ENCODE measurements around the gene ABHD6.
A peak's percentile ranks its signal among the peaks of the same experiment; 100 is the strongest.
"Not testable (repeated sequence)": the region's sequence is repeated elsewhere in the genome, so short reads cannot be mapped to it uniquely, and the experiment has no call there.

Gene ABHD6

GRCh38 chr3:58216496-58217195, 20.9 kb upstream of the ABHD6 start:
- no peak for DNase-seq (ENCODE audit: extremely low read depth, low read depth)
- no peak overlapping the region for H3K4me3 ChIP-seq (replicated peaks; ENCODE audit: low read depth, low read length)
- no peak for TF ChIP-seq CTCF (IDR thresholded peaks at IDR 0.05; ENCODE audit: low read depth, low read length, missing control alignments)

GRCh38 chr3:58217209-58217811, 20.3 kb upstream of the ABHD6 start:
- peak; percentile 82 for TF ChIP-seq CTCF (IDR thresholded peaks at IDR 0.05; ENCODE audit: low read depth, low read length, missing control alignments)
- no peak overlapping the region for H3K4me3 ChIP-seq (replicated peaks; ENCODE audit: low read depth, low read length)
- DNase-seq (ENCODE audit: extremely low read depth, low read depth) = no peak

DNA sequence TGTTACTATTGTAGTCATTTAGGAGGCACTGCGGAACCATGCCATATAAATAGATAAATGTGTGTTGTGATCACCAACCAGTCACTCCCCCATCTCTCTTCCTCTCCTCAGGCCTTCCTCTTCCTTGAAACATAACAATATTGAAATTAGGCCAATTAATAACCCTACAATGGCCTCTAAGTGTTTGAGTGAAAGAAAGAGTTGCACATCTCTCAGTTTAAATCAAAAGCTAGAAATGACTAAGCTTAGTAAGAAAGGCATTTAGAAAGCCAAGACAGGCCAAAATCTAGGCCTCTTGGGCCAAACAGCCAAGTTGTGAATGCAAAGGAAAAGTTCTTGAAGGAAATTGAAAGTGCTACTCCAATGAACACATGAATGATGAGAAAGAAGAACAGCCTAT, 18.7 kb upstream of the ABHD6 start:
- no peak overlapping the region for H3K4me3 ChIP-seq (replicated peaks; ENCODE audit: low read depth, low read length)
- no peak for DNase-seq (ENCODE audit: extremely low read depth, low read depth)
- no peak for TF ChIP-seq CTCF (IDR thresholded peaks at IDR 0.05; ENCODE audit: low read depth, low read length, missing control alignments)

- DNase-seq (ENCODE audit: extremely low read depth, low read depth) = no peak
- H3K4me3 ChIP-seq (replicated peaks; ENCODE audit: low read depth, low read length) = no peak overlapping the region
- TF ChIP-seq CTCF (IDR thresholded peaks at IDR 0.05; ENCODE audit: low read depth, low read length, missing control alignments) = no peak
These were observed 15.3 kb upstream of the ABHD6 start for GRCh38 chr3:58222161-58222724.

DNA sequence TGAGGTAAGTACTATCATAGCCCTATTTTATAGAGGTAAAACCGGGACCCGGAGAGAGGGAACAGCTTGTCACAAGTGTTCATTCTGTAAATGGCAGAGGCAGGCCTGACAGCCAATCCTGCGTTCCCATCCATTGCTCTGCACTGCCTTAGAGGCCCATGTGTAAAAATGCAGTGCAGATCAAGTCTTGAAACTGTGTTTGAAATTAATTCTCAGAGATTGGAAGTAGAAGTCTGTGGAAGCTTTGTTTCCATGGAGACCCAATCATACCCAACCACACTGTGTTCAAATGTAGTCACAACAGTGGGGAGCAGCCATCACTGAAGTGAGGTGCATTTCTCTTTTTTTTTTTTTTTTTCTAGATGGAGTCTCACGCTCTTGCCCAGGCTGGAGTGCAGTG, 13.7 kb upstream of the ABHD6 start:
- no peak for TF ChIP-seq CTCF (IDR thresholded peaks at IDR 0.05; ENCODE audit: low read depth, low read length, missing control alignments)
- no peak for DNase-seq (ENCODE audit: extremely low read depth, low read depth)
- no peak overlapping the region for H3K4me3 ChIP-seq (replicated peaks; ENCODE audit: low read depth, low read length)

DNA sequence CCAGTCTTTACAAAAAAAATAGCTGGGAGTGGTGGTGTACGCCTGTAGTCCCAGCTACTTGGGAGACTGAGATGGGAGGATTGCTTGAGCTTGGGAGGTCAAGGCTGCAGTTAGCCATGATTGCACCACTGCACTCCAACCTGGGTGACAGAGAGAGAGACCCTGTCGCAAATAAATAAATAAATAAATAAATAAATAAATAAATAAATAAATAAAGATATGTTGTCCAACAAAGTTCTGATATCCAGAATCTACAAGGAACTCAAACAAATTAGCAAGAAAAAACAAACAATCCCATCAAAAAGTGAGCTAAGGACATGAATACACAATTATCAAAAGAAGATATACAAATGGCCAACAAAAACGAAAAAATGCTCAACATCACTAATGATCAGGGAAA, 9.7 kb upstream of the ABHD6 start:
- not testable (repeated sequence) for DNase-seq (ENCODE audit: extremely low read depth, low read depth); H3K4me3 ChIP-seq (replicated peaks; ENCODE audit: low read depth, low read length)

- no peak for DNase-seq (ENCODE audit: extremely low read depth, low read depth)
- no peak for TF ChIP-seq CTCF (IDR thresholded peaks at IDR 0.05; ENCODE audit: low read depth, low read length, missing control alignments)
- no peak overlapping the region for H3K4me3 ChIP-seq (replicated peaks; ENCODE audit: low read depth, low read length)
These were observed 6.6 kb upstream of the ABHD6 start for GRCh38 chr3:58230876-58231552.

All from HFF-Myc (cell line).